HG02678 (cell line): ENCODE results near the gene ZNF467.

Experiments
- ATAC-seq: cut with Tn5 transposase; IDR thresholded peaks from one replicate; pipeline ENCODE4 v1.9.1; 2021; ENCODE audit warnings: mild to moderate bottlenecking, moderate library complexity; ENCODE audit not compliant: unreplicated experiment

The ZNF467 gene

DNA sequence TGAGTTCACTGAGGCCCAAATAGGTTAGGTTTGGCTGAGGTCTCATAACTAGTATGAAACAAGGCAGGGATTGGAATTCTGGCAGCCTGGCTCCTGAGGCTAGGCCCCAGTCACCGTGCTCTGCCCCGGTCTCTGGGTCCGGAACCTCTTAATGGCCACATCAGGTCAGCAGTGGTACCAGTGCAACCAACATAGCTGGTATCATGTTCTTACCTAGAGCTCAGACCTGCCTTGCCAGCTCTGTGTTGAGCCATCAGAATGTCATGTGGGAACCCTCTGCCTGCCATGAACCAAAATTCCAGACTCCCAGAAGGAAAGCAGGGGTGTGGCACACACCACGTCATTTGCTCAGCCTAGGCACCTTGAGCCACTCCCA, 56.5 kb downstream of the ZNF467 start:
- no peak for ATAC-seq

DNA sequence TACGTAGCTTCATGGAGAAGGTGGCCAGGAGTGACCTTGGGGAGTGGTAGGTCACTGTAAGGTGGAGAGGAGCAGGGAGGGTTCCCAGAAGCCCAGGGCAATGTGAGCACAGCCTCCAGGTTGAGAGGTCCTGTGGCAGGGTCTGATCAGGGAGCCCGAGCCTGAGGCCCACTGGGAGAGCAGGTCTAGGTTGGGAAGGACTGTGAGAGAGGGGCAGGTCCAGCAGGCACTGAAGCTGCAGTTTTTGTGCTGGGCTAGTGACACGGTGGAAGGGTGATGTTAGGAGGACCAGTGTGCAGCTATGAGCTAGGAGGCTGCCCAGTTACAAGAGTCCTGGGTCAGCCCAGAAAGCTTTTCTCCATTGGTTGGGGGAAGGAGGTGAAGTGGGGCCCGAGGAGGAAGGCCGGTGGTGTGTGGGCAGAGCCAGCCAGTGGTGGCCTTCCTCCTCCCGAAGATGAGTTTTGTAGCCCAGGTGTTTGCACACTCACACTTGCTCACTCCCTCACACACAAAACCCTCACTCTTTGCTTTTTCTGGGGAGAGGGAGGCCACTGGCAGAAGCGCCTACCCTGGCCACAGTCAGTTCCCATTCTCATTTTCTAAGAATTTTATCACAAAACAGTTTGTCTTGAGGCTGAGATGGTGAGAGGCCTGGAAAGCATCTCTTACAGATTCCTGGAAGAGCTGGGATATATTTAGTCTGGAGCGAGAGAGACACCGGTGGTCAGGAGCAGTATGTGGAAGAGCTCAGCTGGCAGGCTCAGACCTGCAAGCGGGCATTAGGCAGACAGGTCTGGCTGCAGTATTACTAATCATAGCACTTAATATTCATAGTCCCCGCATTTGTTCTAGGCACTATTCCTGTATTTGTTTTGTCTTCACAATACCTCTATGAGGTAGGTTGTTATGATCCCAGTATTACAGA, 57.1 kb downstream of the ZNF467 start:
- no peak for ATAC-seq

DNA sequence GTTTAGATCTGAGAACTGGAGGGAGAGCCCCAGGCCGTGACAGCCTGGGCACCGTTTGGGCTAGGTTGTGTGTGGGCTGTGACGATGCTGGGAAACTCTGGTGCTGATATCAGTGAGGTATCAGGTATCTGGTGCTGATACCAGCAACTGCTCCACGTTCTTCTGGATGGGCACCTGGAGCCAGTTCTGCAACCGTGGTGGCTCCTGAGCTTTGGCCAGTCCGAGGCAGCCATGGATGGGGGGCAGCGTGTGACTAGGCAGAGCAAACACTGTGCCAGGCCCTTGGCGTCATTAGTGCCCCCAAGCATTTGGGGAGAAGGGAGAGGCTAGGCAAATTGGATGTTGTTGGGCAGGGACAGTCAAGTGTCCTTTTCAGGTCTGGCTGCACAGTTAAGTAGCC, 57.9 kb downstream of the ZNF467 start:
- ATAC-seq: no peak

DNA sequence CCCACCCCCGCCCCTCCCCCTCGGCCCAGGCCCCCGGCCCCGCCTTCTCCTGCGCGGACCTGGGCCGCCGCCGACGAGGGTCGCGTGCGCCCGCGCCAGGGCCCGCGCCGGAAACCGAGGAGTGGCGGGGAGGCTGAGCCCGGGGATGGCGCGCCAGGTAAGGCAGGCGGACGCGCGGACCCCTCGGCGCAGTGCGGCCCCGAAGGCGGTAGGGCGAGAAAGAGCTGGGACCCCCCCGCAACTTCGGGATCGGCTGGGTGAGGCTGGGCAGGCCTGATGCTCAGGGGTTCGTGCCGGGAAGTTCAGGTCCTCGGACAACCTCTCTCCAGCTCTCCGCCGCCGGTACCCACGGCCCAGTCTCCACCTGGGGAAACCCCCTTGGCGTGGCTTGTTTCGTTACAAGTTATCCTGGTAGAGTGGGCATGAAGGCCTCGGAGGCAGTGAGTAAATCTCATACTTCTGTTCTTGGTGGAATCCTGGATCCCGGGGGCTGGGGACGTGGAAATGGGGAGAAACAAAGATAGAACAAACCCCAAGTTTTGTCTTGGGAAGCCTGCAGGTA, 58.4 kb downstream of the ZNF467 start:
- ATAC-seq: peak; percentile 16
